ENCODE data around the gene RAB27B. TPM values are rescaled to one million over a fixed set of nuclear protein-coding genes. Genes with fewer than 3 reads are reported as not detected.

RAB27B gene
- total and polyA plus RNA-seq, 10 of the 15 experiments (the other 5 are each of a cell fraction or from before 2014, with no cell fraction given), result under 0.01 to 0.03 TPM; not detected in 8

GRCh38 chr18:54857499-54857898 is 29.2 kb downstream of the RAB27B start:
- CTCF ChIA-PET, result no interaction called here
- intact Hi-C loops (cut with micrococcal nuclease; ENCODE audit: unreplicated experiment), result no loop called here
- no peak overlapping the region for H2AFZ ChIP-seq (ENCODE audit: control insufficient read depth, low read depth, low read length)

More at GRCh38 chr18:54857499-54857898, 29.2 kb downstream of the RAB27B start:
- Histone ChIP-seq H3K9me3 (replicated peaks; ENCODE audit: control insufficient read depth, insufficient read depth, low read length) (no peaks in the 10 kb centered on the region), H3K36me3 (ENCODE audit: control insufficient read depth in 2 of 2, insufficient read depth in 2 of 2, low read length in 1 of 2) (no peaks in the 10 kb centered on the region), H4K20me1 (ENCODE audit: control insufficient read depth, insufficient read depth) (no peaks in the 10 kb centered on the region), H3K4me1 (ENCODE audit: control insufficient read depth, insufficient read depth, low read length) (no peaks in the 10 kb centered on the region), H3K27me3 (replicated peaks in 1 of 2; ENCODE audit: control insufficient read depth in 2 of 2, insufficient read depth in 2 of 2, low read length in 1 of 2) (no peaks in the 10 kb centered on the region), H3K9ac (ENCODE audit: control insufficient read depth, insufficient read depth, low read length) (no peak overlapping the region), H3K27ac (ENCODE audit: control insufficient read depth, insufficient read depth) (no peak overlapping the region), H3K4me3 (no peak overlapping the region), H3K79me2 (ENCODE audit: control insufficient read depth, insufficient read depth, low read length) (no peaks in the 10 kb centered on the region), H3K4me2 (ENCODE audit: control insufficient read depth, insufficient read depth) (no peak overlapping the region)
- no TSS peak for BruUV-seq (replicated peaks)
- no peak for TF ChIP-seq ATF7 (IDR thresholded peaks at IDR 0.05; ENCODE audit: low read depth)
- TF ChIP-seq JUND (IDR thresholded peaks at IDR 0.05; ENCODE audit: low read depth, low read length), result no peak
- TF ChIP-seq CUX1 (IDR thresholded peaks at IDR 0.05; ENCODE audit: insufficient replicate concordance, low read depth, low read length), result no peak
- TF ChIP-seq SIX5 (IDR thresholded peaks at IDR 0.05; ENCODE audit: low read depth, low read length, severe bottlenecking), result no peak
- TF ChIP-seq, protein P1, sequence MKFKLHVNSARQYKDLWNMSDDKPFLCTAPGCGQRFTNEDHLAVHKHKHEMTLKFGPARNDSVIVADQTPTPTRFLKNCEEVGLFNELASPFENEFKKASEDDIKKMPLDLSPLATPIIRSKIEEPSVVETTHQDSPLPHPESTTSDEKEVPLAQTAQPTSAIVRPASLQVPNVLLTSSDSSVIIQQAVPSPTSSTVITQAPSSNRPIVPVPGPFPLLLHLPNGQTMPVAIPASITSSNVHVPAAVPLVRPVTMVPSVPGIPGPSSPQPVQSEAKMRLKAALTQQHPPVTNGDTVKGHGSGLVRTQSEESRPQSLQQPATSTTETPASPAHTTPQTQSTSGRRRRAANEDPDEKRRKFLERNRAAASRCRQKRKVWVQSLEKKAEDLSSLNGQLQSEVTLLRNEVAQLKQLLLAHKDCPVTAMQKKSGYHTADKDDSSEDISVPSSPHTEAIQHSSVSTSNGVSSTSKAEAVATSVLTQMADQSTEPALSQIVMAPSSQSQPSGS (IDR thresholded peaks at IDR 0.05; ENCODE audit: low read length), result no peak
- TF ChIP-seq ZBED1 (IDR thresholded peaks at IDR 0.05; ENCODE audit: borderline replicate concordance), result no peak
- TF ChIP-seq HDAC6 (IDR thresholded peaks at IDR 0.05; ENCODE audit: unreplicated experiment), result no peak
- TF ChIP-seq STAT3 (IDR thresholded peaks at IDR 0.05; ENCODE audit: low read depth, low read length), result no peak
- TF ChIP-seq RBBP5 (conservative IDR thresholded peaks at IDR 0.05), result no peak
- TF ChIP-seq, protein P2, sequence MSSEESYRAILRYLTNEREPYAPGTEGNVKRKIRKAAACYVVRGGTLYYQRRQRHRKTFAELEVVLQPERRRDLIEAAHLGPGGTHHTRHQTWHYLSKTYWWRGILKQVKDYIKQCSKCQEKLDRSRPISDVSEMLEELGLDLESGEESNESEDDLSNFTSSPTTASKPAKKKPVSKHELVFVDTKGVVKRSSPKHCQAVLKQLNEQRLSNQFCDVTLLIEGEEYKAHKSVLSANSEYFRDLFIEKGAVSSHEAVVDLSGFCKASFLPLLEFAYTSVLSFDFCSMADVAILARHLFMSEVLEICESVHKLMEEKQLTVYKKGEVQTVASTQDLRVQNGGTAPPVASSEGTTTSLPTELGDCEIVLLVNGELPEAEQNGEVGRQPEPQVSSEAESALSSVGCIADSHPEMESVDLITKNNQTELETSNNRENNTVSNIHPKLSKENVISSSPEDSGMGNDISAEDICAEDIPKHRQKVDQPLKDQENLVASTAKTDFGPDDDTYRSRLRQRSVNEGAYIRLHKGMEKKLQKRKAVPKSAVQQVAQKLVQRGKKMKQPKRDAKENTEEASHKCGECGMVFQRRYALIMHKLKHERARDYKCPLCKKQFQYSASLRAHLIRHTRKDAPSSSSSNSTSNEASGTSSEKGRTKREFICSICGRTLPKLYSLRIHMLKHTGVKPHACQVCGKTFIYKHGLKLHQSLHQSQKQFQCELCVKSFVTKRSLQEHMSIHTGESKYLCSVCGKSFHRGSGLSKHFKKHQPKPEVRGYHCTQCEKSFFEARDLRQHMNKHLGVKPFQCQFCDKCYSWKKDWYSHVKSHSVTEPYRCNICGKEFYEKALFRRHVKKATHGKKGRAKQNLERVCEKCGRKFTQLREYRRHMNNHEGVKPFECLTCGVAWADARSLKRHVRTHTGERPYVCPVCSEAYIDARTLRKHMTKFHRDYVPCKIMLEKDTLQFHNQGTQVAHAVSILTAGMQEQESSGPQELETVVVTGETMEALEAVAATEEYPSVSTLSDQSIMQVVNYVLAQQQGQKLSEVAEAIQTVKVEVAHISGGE (CRISPR knock-in tag; IDR thresholded peaks at IDR 0.05), result no peak
- RAD21 ChIA-PET (ENCODE audit: unreplicated experiment), result no interaction called here
- POLR2A ChIA-PET, result no interaction called here
- DNase-seq (ENCODE audit: low read depth, low spot score) (no peak), ATAC-seq (no peak), FAIRE-seq (no peak)
- WGBS (ENCODE audit: insufficient coverage, insufficient replicate concordance, low lambda C conversion rate, missing lambda C conversion rate), result 19% methylated on average over 3 of the region's 3 CpGs
- SMC1A ChIA-PET (ENCODE audit: uncharacterized antibody, unreplicated experiment), result no interaction called here
- in situ Hi-C loops (cut with MboI), result no loop called here
